GM19468 (cell line): ENCODE data around the gene DNAJC11.
"Not testable (repeated sequence)": the region's sequence is repeated elsewhere in the genome, so short reads cannot be mapped to it uniquely, and the experiment has no call there.

Experiments
- ATAC-seq: cut with Tn5 transposase; IDR thresholded peaks from one replicate; pipeline ENCODE4 v1.9.1; 2021; ENCODE audit warnings: mild to moderate bottlenecking, moderate library complexity, moderate number of reproducible peaks; ENCODE audit not compliant: unreplicated experiment; ENCODE audit errors: extremely low read depth

DNAJC11 gene

GRCh38 chr1:6603238-6603914 lies 98.2 kb downstream of the DNAJC11 start:
- ATAC-seq: no peak

GRCh38 chr1:6602669-6603237 lies 98.9 kb downstream of the DNAJC11 start, which contains the start of gene KLHL21:
KLHL21 (minus strand) TSS chr1:6602869; CDS start chr1:6602817, 52 bp downstream.
- peak; percentile 41 for ATAC-seq

- ATAC-seq: no peak
These were observed 99.5 kb downstream of the DNAJC11 start for GRCh38 chr1:6601923-6602668.

- ATAC-seq: no peak
These were observed 100.3 kb downstream of the DNAJC11 start for GRCh38 chr1:6601049-6601922.

GRCh38 chr1:6600410-6601048 lies 101.1 kb downstream of the DNAJC11 start:
- ATAC-seq: no peak

- ATAC-seq: not testable (repeated sequence)
These were observed 101.6 kb downstream of the DNAJC11 start for GRCh38 chr1:6599991-6600390.

- ATAC-seq: no peak
These were observed 102.3 kb downstream of the DNAJC11 start for GRCh38 chr1:6599141-6599975.

- ATAC-seq: no peak
These were observed 103.9 kb downstream of the DNAJC11 start for GRCh38 chr1:6597777-6598131.

- no peak for ATAC-seq
These were observed 104.5 kb downstream of the DNAJC11 start for GRCh38 chr1:6596886-6597776.

GRCh38 chr1:6596351-6596750 lies 105.3 kb downstream of the DNAJC11 start:
- no peak for ATAC-seq

GRCh38 chr1:6594977-6595740 lies 106.5 kb downstream of the DNAJC11 start:
- no peak for ATAC-seq

- no peak for ATAC-seq
These were observed 107.8 kb downstream of the DNAJC11 start for GRCh38 chr1:6593810-6594209.

GRCh38 chr1:6592865-6593593 lies 108.6 kb downstream of the DNAJC11 start:
- no peak for ATAC-seq

- no peak for ATAC-seq
These were observed 109.2 kb downstream of the DNAJC11 start for GRCh38 chr1:6592441-6592840.

- ATAC-seq: no peak
These were observed 110.0 kb downstream of the DNAJC11 start for GRCh38 chr1:6591644-6592043.

GRCh38 chr1:6591222-6591621 lies 110.4 kb downstream of the DNAJC11 start:
- no peak for ATAC-seq

- ATAC-seq: no peak
These were observed 111.6 kb downstream of the DNAJC11 start for GRCh38 chr1:6590046-6590445.
